ENCODE measurements around the gene PNPLA6. TPM values are rescaled to one million over a fixed set of nuclear protein-coding genes. Genes with fewer than 3 reads are reported as not detected.

Gene PNPLA6
- total and polyA plus RNA-seq, 2 experiments from 2014 or later = 66.6 to 135 TPM

GRCh38 chr19:7486923-7487322 is 48.6 kb upstream of the PNPLA6 start:
- no peak overlapping the region for H3K4me3 ChIP-seq
- no peak for DNase-seq (ENCODE audit: low spot score)
- H3F3A ChIP-seq (replicated peaks; ENCODE audit: low read depth) = peaks cover 5% of the 10 kb centered on the region
- Mint-ChIP-seq H3K4me1 (peaks cover 15% of the 10 kb centered on the region), H3K9me3 (no peaks in the 10 kb centered on the region), H3K27me3 (ENCODE audit: insufficient read depth, low read depth, poor library complexity) (peaks cover 14% of the 10 kb centered on the region), H3K27ac (no peak overlapping the region), H3K4me3 (no peak overlapping the region), H3K36me3 (ENCODE audit: low read depth) (no peaks in the 10 kb centered on the region)
- H3K79me2 ChIP-seq (replicated peaks; ENCODE audit: insufficient read depth) = no peaks in the 10 kb centered on the region
- no peak overlapping the region for H2AFZ ChIP-seq
- no peak for ATAC-seq
- no peak overlapping the region for H3K27ac ChIP-seq (ENCODE audit: low read depth)
- no peaks in the 10 kb centered on the region for H3K9me2 ChIP-seq (ENCODE audit: insufficient read depth)
- H3K4me1 ChIP-seq (ENCODE audit: insufficient read depth) = peaks cover 16% of the 10 kb centered on the region
- H3K27me3 ChIP-seq (ENCODE audit: insufficient read depth) = no peaks in the 10 kb centered on the region
- H4K20me1 ChIP-seq (replicated peaks; ENCODE audit: insufficient read depth) = no peaks in the 10 kb centered on the region
- H3K4me2 ChIP-seq = no peak overlapping the region
- TF ChIP-seq CREB1 (CRISPR knock-in tag; IDR thresholded peaks at IDR 0.05; ENCODE audit: low read depth) = no peak
- no peak for TF ChIP-seq NANOG (IDR thresholded peaks at IDR 0.05; ENCODE audit: borderline replicate concordance)
- no peak for TF ChIP-seq EZH2phosphoT487 (IDR thresholded peaks at IDR 0.05; ENCODE audit: unreplicated experiment)
- TF ChIP-seq CTCF (conservative IDR thresholded peaks at IDR 0.05; ENCODE audit: low read depth in 2 of 2) = no peak
- TF ChIP-seq JUNB (IDR thresholded peaks at IDR 0.05; ENCODE audit: unreplicated experiment) = no peak
- TF ChIP-seq STAT1 (IDR thresholded peaks at IDR 0.05; ENCODE audit: unreplicated experiment) = no peak
- no peaks in the 10 kb centered on the region for H3K36me3 ChIP-seq (ENCODE audit: insufficient read depth)

GRCh38 chr19:7488736-7489353 is 46.7 kb upstream of the PNPLA6 start, which contains the start of gene PEX11G:
Gene PEX11G (minus strand): TSS chr19:7489035. CDS start chr19:7489010, 25 bp downstream.
- Histone ChIP-seq H4K20me1 (replicated peaks; ENCODE audit: insufficient read depth) (no peaks in the 10 kb centered on the region), H3K79me2 (replicated peaks; ENCODE audit: insufficient read depth) (no peaks in the 10 kb centered on the region), H3K27ac (ENCODE audit: low read depth) (peak within 1 kb of the TSS; percentile 97), H3K9me2 (ENCODE audit: insufficient read depth) (no peaks in the 10 kb centered on the region), H3K4me2 (peak within 1 kb of the TSS; percentile 95), H2AFZ (peak within 1 kb of the TSS; percentile 84; the same call in 1 of the 2 replicates), H3K36me3 (ENCODE audit: insufficient read depth) (no peaks in the 10 kb centered on the region), H3K27me3 (ENCODE audit: insufficient read depth) (no peaks in the 10 kb centered on the region), H3K4me1 (ENCODE audit: insufficient read depth) (peaks cover 7% of the 10 kb centered on the region), H3F3A (replicated peaks; ENCODE audit: low read depth) (peaks cover 5% of the 10 kb centered on the region), H3K4me3 (peak within 1 kb of the TSS; percentile 71)
- Mint-ChIP-seq H3K4me3 (peak within 1 kb of the TSS; percentile 71), H3K27ac (peak within 1 kb of the TSS; percentile 97), H3K4me1 (peaks cover 9% of the 10 kb centered on the region), H3K27me3 (ENCODE audit: insufficient read depth, low read depth, poor library complexity) (peaks cover 8% of the 10 kb centered on the region), H3K9me3 (no peaks in the 10 kb centered on the region), H3K36me3 (ENCODE audit: low read depth) (no peaks in the 10 kb centered on the region)
- peak; percentile 97 for ATAC-seq
- peak; percentile 94 for DNase-seq (ENCODE audit: low spot score)
- TF ChIP-seq STAT1 (IDR thresholded peaks at IDR 0.05; ENCODE audit: unreplicated experiment) (peak; percentile 39), ZNF114 (CRISPR knock-in tag; IDR thresholded peaks at IDR 0.05) (no peak), REST (IDR thresholded peaks at IDR 0.05; ENCODE audit: unreplicated experiment) (peak; percentile 22), NANOG (IDR thresholded peaks at IDR 0.05; ENCODE audit: borderline replicate concordance) (no peak), CREB1 (CRISPR knock-in tag; IDR thresholded peaks at IDR 0.05; ENCODE audit: low read depth) (peak; percentile 99), POLR2AphosphoS5 (IDR thresholded peaks at IDR 0.05; ENCODE audit: low read depth) (peak; percentile 86), JUNB (IDR thresholded peaks at IDR 0.05; ENCODE audit: unreplicated experiment) (no peak), CTCF (conservative IDR thresholded peaks at IDR 0.05; ENCODE audit: low read depth in 2 of 2) (no peak)
